ENCODE data around the gene EEPD1. TPM values are rescaled to one million over a fixed set of nuclear protein-coding genes. Genes with fewer than 3 reads are reported as not detected.
A peak's percentile ranks its signal among the peaks of the same experiment; 100 is the strongest.

EEPD1 gene
- polyA plus RNA-seq, 1 of the 3 experiments (the other 2 are of a cell fraction): 5.0 TPM

DNA sequence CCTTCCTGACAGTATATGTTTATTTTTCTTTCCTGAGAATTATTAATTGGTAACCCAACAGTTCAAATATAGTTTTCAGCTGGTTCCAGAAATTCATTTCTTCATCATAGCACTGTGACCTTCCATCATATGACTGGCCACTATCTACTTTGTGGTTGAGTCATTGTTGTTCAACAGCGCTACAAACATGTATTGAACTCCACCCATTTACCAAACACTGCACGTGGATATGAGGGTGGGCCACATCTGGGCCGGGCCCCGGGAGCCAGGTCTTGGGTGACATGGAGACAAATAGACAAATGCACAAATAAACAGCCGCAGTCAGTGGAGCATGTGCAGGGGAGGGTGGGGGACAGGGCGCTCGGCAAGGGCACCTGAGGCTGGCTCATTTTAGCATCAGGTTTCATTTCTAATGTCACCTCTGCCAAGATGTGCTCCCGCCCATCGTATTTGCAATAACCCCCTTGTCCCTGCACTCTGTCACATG is 24.0 kb upstream of the EEPD1 start:
- 60% methylated on average over 9 of the region's 9 CpGs for WGBS (ENCODE audit: low lambda C conversion rate)
- Histone ChIP-seq H3K9ac (peak overlapping the region; percentile 12; the same call in 1 of the 2 replicates), H3K9me2 (no peaks in the 10 kb centered on the region), H3K4me2 (peak overlapping the region; percentile 44), H3F3A (replicated peaks; ENCODE audit: insufficient read depth) (peaks cover 9% of the 10 kb centered on the region), H3K79me2 (ENCODE audit: insufficient read depth) (no peaks in the 10 kb centered on the region), H4K20me1 (ENCODE audit: insufficient read depth) (no peaks in the 10 kb centered on the region), H3K27ac (ENCODE audit: low read depth in 2 of 2, low read length in 1 of 2) (peak overlapping the region in 1 of 2 experiments; percentile 85; a peak in 2 of 4 replicates), H2AFZ (ENCODE audit: low read depth) (no peak overlapping the region), H3K36me3 (replicated peaks in 1 of 2; ENCODE audit: control insufficient read depth in 1 of 2, insufficient read depth in 2 of 2, low read length in 1 of 2) (no peaks in the 10 kb centered on the region), H3K4me3 (ENCODE audit: low read depth in 2 of 2, low read length in 1 of 2) (no peak overlapping the region), H3K4me1 (ENCODE audit: control insufficient read depth in 1 of 2, insufficient read depth in 2 of 2, low read depth in 1 of 2, low read length in 1 of 2) (peaks cover 0 to 2% of the 10 kb centered on the region in 2 experiments; a peak in 3 of 4 replicates), H3K27me3 (ENCODE audit: insufficient read depth) (no peaks in the 10 kb centered on the region), H3K9me3 (no peaks in the 10 kb centered on the region)
- ChIA-PET POLR2A (no interaction called here), CTCF (interaction anchor here (0.6 to 1.1 kb wide), 8 partner anchors 10 to 222 kb away, joined by 3 to 5 read pairs (median 3); no protein-coding TSS in a partner anchor)
- TF ChIP-seq TCF12 (IDR thresholded peaks at IDR 0.05) (no peak), YY1 (IDR thresholded peaks at IDR 0.05; ENCODE audit: low read depth) (no peak), FOXJ3 (CRISPR knock-in tag; IDR thresholded peaks at IDR 0.05) (no peak), RXRA (IDR thresholded peaks at IDR 0.05; ENCODE audit: borderline replicate concordance, low read depth) (no peak), TEAD4 (IDR thresholded peaks at IDR 0.05; ENCODE audit: borderline replicate concordance, insufficient read depth) (no peak), RFX5 (IDR thresholded peaks at IDR 0.05; ENCODE audit: low read length) (no peak), RCOR1 (IDR thresholded peaks at IDR 0.05; ENCODE audit: low read length) (no peak), PBX3 (IDR thresholded peaks at IDR 0.05) (no peak), FOSL2 (IDR thresholded peaks at IDR 0.05; ENCODE audit: borderline replicate concordance, low read depth) (no peak), ELF1 (IDR thresholded peaks at IDR 0.05) (no peak), FOXM1 (IDR thresholded peaks at IDR 0.05; ENCODE audit: low read depth) (no peak), POLR2AphosphoS5 (IDR thresholded peaks at IDR 0.05; ENCODE audit: low read depth, low read length) (no peak)
- TF ChIP-seq, protein P1, sequence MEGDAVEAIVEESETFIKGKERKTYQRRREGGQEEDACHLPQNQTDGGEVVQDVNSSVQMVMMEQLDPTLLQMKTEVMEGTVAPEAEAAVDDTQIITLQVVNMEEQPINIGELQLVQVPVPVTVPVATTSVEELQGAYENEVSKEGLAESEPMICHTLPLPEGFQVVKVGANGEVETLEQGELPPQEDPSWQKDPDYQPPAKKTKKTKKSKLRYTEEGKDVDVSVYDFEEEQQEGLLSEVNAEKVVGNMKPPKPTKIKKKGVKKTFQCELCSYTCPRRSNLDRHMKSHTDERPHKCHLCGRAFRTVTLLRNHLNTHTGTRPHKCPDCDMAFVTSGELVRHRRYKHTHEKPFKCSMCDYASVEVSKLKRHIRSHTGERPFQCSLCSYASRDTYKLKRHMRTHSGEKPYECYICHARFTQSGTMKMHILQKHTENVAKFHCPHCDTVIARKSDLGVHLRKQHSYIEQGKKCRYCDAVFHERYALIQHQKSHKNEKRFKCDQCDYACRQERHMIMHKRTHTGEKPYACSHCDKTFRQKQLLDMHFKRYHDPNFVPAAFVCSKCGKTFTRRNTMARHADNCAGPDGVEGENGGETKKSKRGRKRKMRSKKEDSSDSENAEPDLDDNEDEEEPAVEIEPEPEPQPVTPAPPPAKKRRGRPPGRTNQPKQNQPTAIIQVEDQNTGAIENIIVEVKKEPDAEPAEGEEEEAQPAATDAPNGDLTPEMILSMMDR (IDR thresholded peaks at IDR 0.05): no peak
- TF ChIP-seq, protein P2, sequence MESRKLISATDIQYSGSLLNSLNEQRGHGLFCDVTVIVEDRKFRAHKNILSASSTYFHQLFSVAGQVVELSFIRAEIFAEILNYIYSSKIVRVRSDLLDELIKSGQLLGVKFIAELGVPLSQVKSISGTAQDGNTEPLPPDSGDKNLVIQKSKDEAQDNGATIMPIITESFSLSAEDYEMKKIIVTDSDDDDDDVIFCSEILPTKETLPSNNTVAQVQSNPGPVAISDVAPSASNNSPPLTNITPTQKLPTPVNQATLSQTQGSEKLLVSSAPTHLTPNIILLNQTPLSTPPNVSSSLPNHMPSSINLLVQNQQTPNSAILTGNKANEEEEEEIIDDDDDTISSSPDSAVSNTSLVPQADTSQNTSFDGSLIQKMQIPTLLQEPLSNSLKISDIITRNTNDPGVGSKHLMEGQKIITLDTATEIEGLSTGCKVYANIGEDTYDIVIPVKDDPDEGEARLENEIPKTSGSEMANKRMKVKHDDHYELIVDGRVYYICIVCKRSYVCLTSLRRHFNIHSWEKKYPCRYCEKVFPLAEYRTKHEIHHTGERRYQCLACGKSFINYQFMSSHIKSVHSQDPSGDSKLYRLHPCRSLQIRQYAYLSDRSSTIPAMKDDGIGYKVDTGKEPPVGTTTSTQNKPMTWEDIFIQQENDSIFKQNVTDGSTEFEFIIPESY (IDR thresholded peaks at IDR 0.05; ENCODE audit: borderline replicate concordance, low read depth): no peak
- DNase-seq: no peak

All from SK-N-SH (cell line).